KOPT-K1 (cell line): Measurements from ENCODE around the gene MLYCD.
A peak's percentile ranks its signal among the peaks of the same experiment; 100 is the strongest.

Experiments
- H3K27ac ChIP-seq: fragments of 200-600 bp; sonication (generic); 2 replicates; pipeline ENCODE4 v1.5.1; 2016; ENCODE audit warnings: antibody characterized with exemption, mild to moderate bottlenecking, low read depth, low read length; ENCODE audit not compliant: poor library complexity, severe bottlenecking
- H3K36me3 ChIP-seq: fragments of 200-600 bp; sonication (generic); 2 replicates; pipeline ENCODE4 v1.5.1; 2017; ENCODE audit warnings: antibody characterized with exemption, mild to moderate bottlenecking, low read length, moderate library complexity; ENCODE audit not compliant: insufficient read depth
- H3K9me3 ChIP-seq: fragments of 200-600 bp; sonication (generic); 2 replicates; pipeline ENCODE4 v1.5.1; 2017; ENCODE audit warnings: antibody characterized with exemption, low read length, mild to moderate bottlenecking; ENCODE audit not compliant: insufficient read depth, poor library complexity, severe bottlenecking

The MLYCD gene

GRCh38 chr16:83887080-83887479, 11.8 kb upstream of the MLYCD start:
- Histone ChIP-seq H3K36me3 (no peaks in the 10 kb centered on the region), H3K9me3 (peaks cover 16% of the 10 kb centered on the region), H3K27ac (no peak overlapping the region)

- Histone ChIP-seq H3K9me3 (peaks cover 21% of the 10 kb centered on the region), H3K36me3 (no peaks in the 10 kb centered on the region)
Observed at GRCh38 chr16:83887564-83887963, 11.4 kb upstream of the MLYCD start.

GRCh38 chr16:83888672-83889044, 10.3 kb upstream of the MLYCD start:
- no peaks in the 10 kb centered on the region for H3K36me3 ChIP-seq
- H3K9me3 ChIP-seq = peaks cover 25% of the 10 kb centered on the region
- H3K27ac ChIP-seq = no peak overlapping the region

More at GRCh38 chr16:83887564-83887963, 11.4 kb upstream of the MLYCD start:
- no peak overlapping the region for H3K27ac ChIP-seq

- no peak overlapping the region for H3K27ac ChIP-seq
- H3K36me3 ChIP-seq = no peaks in the 10 kb centered on the region
- H3K9me3 ChIP-seq = peaks cover 25% of the 10 kb centered on the region
Observed at GRCh38 chr16:83890359-83890758, 8.6 kb upstream of the MLYCD start.

GRCh38 chr16:83891742-83892141, 7.2 kb upstream of the MLYCD start:
- Histone ChIP-seq H3K36me3 (no peaks in the 10 kb centered on the region), H3K27ac (no peak overlapping the region), H3K9me3 (peaks cover 25% of the 10 kb centered on the region)

- H3K36me3 ChIP-seq = no peaks in the 10 kb centered on the region
- H3K27ac ChIP-seq = no peak overlapping the region
Observed at GRCh38 chr16:83895243-83895642, 3.7 kb upstream of the MLYCD start.

GRCh38 chr16:83895942-83896341, 3.0 kb upstream of the MLYCD start:
- Histone ChIP-seq H3K27ac (no peak overlapping the region), H3K36me3 (no peaks in the 10 kb centered on the region), H3K9me3 (peaks cover 21% of the 10 kb centered on the region)

More at GRCh38 chr16:83895243-83895642, 3.7 kb upstream of the MLYCD start:
- peaks cover 25% of the 10 kb centered on the region for H3K9me3 ChIP-seq

GRCh38 chr16:83899272-83899897, 470 bp downstream of the MLYCD start:
- H3K36me3 ChIP-seq = no peaks in the 10 kb centered on the region
- peak overlapping the region; percentile 42 for H3K27ac ChIP-seq
- no peaks in the 10 kb centered on the region for H3K9me3 ChIP-seq

- Histone ChIP-seq H3K9me3 (no peaks in the 10 kb centered on the region), H3K27ac (no peak overlapping the region), H3K36me3 (no peaks in the 10 kb centered on the region)
Observed at GRCh38 chr16:83899978-83900377, 1.1 kb downstream of the MLYCD start.

GRCh38 chr16:83900571-83900970, 1.7 kb downstream of the MLYCD start:
- no peaks in the 10 kb centered on the region for H3K36me3 ChIP-seq
- no peak overlapping the region for H3K27ac ChIP-seq
- no peaks in the 10 kb centered on the region for H3K9me3 ChIP-seq

- Histone ChIP-seq H3K36me3 (no peaks in the 10 kb centered on the region), H3K9me3 (no peaks in the 10 kb centered on the region), H3K27ac (no peak overlapping the region)
Observed at GRCh38 chr16:83901101-83901500, 2.2 kb downstream of the MLYCD start.

GRCh38 chr16:83903751-83904150, 4.8 kb downstream of the MLYCD start:
- H3K36me3 ChIP-seq = peaks cover 14% of the 10 kb centered on the region

GRCh38 chr16:83906683-83907082, 7.8 kb downstream of the MLYCD start:
- Histone ChIP-seq H3K36me3 (peaks cover 36% of the 10 kb centered on the region), H3K27ac (no peak overlapping the region), H3K9me3 (no peaks in the 10 kb centered on the region)

More at GRCh38 chr16:83903751-83904150, 4.8 kb downstream of the MLYCD start:
- H3K9me3 ChIP-seq = no peaks in the 10 kb centered on the region
- H3K27ac ChIP-seq = no peak overlapping the region

GRCh38 chr16:83907111-83907510, 8.2 kb downstream of the MLYCD start:
- no peak overlapping the region for H3K27ac ChIP-seq

GRCh38 chr16:83907631-83908250, 8.8 kb downstream of the MLYCD start:
- Histone ChIP-seq H3K27ac (no peak overlapping the region), H3K36me3 (peaks cover 46% of the 10 kb centered on the region), H3K9me3 (no peaks in the 10 kb centered on the region)

More at GRCh38 chr16:83907111-83907510, 8.2 kb downstream of the MLYCD start:
- H3K36me3 ChIP-seq = peaks cover 40% of the 10 kb centered on the region
- no peaks in the 10 kb centered on the region for H3K9me3 ChIP-seq

GRCh38 chr16:83908798-83909197, 9.9 kb downstream of the MLYCD start:
- Histone ChIP-seq H3K9me3 (no peaks in the 10 kb centered on the region), H3K27ac (no peak overlapping the region), H3K36me3 (peaks cover 55% of the 10 kb centered on the region)
